Occipital lobe (tissue), 1 donor: Measurements from ENCODE around the gene RIMOC1. TPM values are rescaled to one million over a fixed set of nuclear protein-coding genes. Genes with fewer than 3 reads are reported as not detected.

Experiments used
- total RNA-seq: library from RNA; depleted of rRNA; stranded (reverse); fragments of >200 nt; gene quantifications from one replicate; pipeline ENCODE4 v1.2.3, GENCODE V29; 2014

RIMOC1 gene
- total RNA-seq, 1 donor from 2014 or later = 25.0 TPM

Other genes with a start within 250 kb of the RIMOC1 start
- 63.0 TPM for gene OXCT1, start 33.9 kb upstream of the RIMOC1 start, total RNA-seq
- gene FBXO4, start 20.9 kb downstream of the RIMOC1 start, total RNA-seq = 18.6 TPM